GM12878 (cell line): ENCODE results near the gene DGKQ. TPM values are rescaled to one million over a fixed set of nuclear protein-coding genes. Genes with fewer than 3 reads are reported as not detected.

ENCODE experiments used
- ATAC-seq: fragments of 200-7000 bp; cut with Tn5 transposase; 3 replicates; pipeline ENCODE4 v1.9.1; 2020; ENCODE audit warnings: mild to moderate bottlenecking, moderate library complexity
- BruUV-seq: library from RNA; stranded (reverse); fragments of 400-500 nt; replicated peaks from 2 replicates; lab custom pipeline; 2021; lab: Mats Ljungman, UMichigan
- CTCF ChIA-PET: fragments of 300-600 bp; sonication (Branson Sonifier 250); formaldehyde crosslinking; extraction: SDS; loops from one replicate; lab custom pipeline; 2021; ENCODE audit warnings: inconsistent platforms; lab: Yijun Ruan, JAX
- POLR2A ChIA-PET: fragments of 350-600 bp; formaldehyde crosslinking; extraction: SDS; loops from one replicate; lab custom pipeline; 2021; ENCODE audit warnings: inconsistent platforms; lab: Charles Lee
- RAD21 ChIA-PET: fragments of 300-600 bp; sonication (Branson Sonifier 250); formaldehyde crosslinking; loops from one replicate; lab custom pipeline; 2023; ENCODE audit warnings: antibody characterized with exemption; ENCODE audit not compliant: unreplicated experiment; lab: Charles Lee
- SMC1A ChIA-PET: fragments of 300-600 bp; sonication (Branson Sonifier 250); formaldehyde crosslinking; loops from one replicate; lab custom pipeline; 2023; ENCODE audit not compliant: unreplicated experiment, uncharacterized antibody; lab: Charles Lee
- DNase-seq: peaks from one replicate; pipeline ENCODE4 v3.0.0-alpha.2; 2011; ENCODE audit warnings: low read depth, low spot score
- FAIRE-seq: peaks from 3 replicates; lab custom pipeline; 2011; peaks lifted over from hg19 to GRCh38; lab: Jason Lieb, UNC
- H2AFZ ChIP-seq: 2 replicates; pipeline ENCODE4 v1.6.0; 2011; ENCODE audit warnings: low read depth, low read length, control low read depth; ENCODE audit not compliant: control insufficient read depth
- H3K27ac ChIP-seq: 2 replicates; pipeline ENCODE4 v1.5.1; 2011; ENCODE audit warnings: control low read depth; ENCODE audit not compliant: control insufficient read depth, insufficient read depth
- H3K27me3 ChIP-seq, 2 experiments: replicated peaks in 1 of 2; 2 replicates each; pipeline versions ENCODE4 v1.6.0 to v1.6.1; 2011; ENCODE audit warnings: low read length in 1 of 2; ENCODE audit not compliant: control insufficient read depth in 2 of 2, insufficient read depth in 2 of 2
- H3K36me3 ChIP-seq, 2 experiments: 2 replicates each; pipeline ENCODE4 v1.5.1; 2011; ENCODE audit warnings: low read length in 1 of 2; ENCODE audit not compliant: control insufficient read depth in 2 of 2, insufficient read depth in 2 of 2
- H3K4me1 ChIP-seq: 2 replicates; pipeline ENCODE4 v1.6.1; 2011; ENCODE audit warnings: mild to moderate bottlenecking, low read length, moderate library complexity, mixed read lengths; ENCODE audit not compliant: control insufficient read depth, insufficient read depth
- H3K4me2 ChIP-seq: 2 replicates; pipeline ENCODE4 v1.6.0; 2011; ENCODE audit warnings: control low read depth; ENCODE audit not compliant: control insufficient read depth, insufficient read depth
- H3K4me3 ChIP-seq: fragments of 200-600 bp; sonication (generic); 2 replicates; pipeline ENCODE4 v1.5.1; 2016
- H3K79me2 ChIP-seq: 2 replicates; pipeline ENCODE4 v1.6.0; 2011; ENCODE audit warnings: low read length; ENCODE audit not compliant: control insufficient read depth, insufficient read depth
- H3K9ac ChIP-seq: 2 replicates; pipeline ENCODE4 v1.8.0; 2011; ENCODE audit warnings: low read length, control low read depth, mixed read lengths; ENCODE audit not compliant: control insufficient read depth, insufficient read depth
- H3K9me3 ChIP-seq: replicated peaks from 3 replicates; pipeline ENCODE4 v1.5.1; 2011; ENCODE audit warnings: mild to moderate bottlenecking, low read length; ENCODE audit not compliant: control insufficient read depth, insufficient read depth
- H4K20me1 ChIP-seq: 2 replicates; pipeline ENCODE4 v1.6.0; 2011; ENCODE audit not compliant: control insufficient read depth, insufficient read depth
- ATF2 ChIP-seq: IDR thresholded peaks from 2 replicates; pipeline ENCODE4 v1.6.1; 2012; ENCODE audit warnings: low read length, inconsistent platforms
- CBFB ChIP-seq: IDR thresholded peaks from 2 replicates; pipeline ENCODE4 v1.6.1; 2016; ENCODE audit warnings: antibody characterized with exemption, low read depth
- CBX5 ChIP-seq: sonication (generic); IDR thresholded peaks from 2 replicates; pipeline ENCODE4 v1.6.1; 2016; ENCODE audit warnings: low read depth, moderate library complexity, mild to moderate bottlenecking, inconsistent platforms
- CEBPB ChIP-seq, 2 experiments: fragments of 150-350 bp in 1 of 2; IDR thresholded peaks; 2 replicates each; pipeline ENCODE4 v1.6.1; 2012 to 2014; ENCODE audit warnings: low read depth in 2 of 2, low read length in 2 of 2, borderline replicate concordance in 1 of 2, inconsistent platforms in 1 of 2
- E2F8 ChIP-seq: fragments of 450-650 bp; IDR thresholded peaks from 2 replicates; pipeline ENCODE4 v1.6.1; 2018; ENCODE audit warnings: mild to moderate bottlenecking, low read depth, moderate library complexity; ENCODE audit not compliant: partially characterized antibody
- IKZF2 ChIP-seq, 2 experiments: fragments of 450-650 bp; IDR thresholded peaks; 2 replicates each; pipeline ENCODE4 v1.6.1; 2017; ENCODE audit warnings: mild to moderate bottlenecking in 2 of 2, moderate library complexity in 2 of 2
- JUND ChIP-seq: IDR thresholded peaks from 2 replicates; pipeline ENCODE4 v1.6.1; 2012; ENCODE audit warnings: low read depth, mild to moderate bottlenecking, low read length, improper control_type of control experiment, moderate library complexity
- MTA2 ChIP-seq: fragments of 450-650 bp; IDR thresholded peaks from 2 replicates; pipeline ENCODE4 v1.6.1; 2016; ENCODE audit warnings: low read depth, mild to moderate bottlenecking, moderate library complexity
- NBN ChIP-seq: fragments of 450-650 bp; IDR thresholded peaks from 2 replicates; pipeline ENCODE4 v1.6.1; 2016
- NFXL1 ChIP-seq: fragments of 450-650 bp; IDR thresholded peaks from 2 replicates; pipeline ENCODE4 v1.6.1; 2017; ENCODE audit warnings: antibody characterized with exemption, mild to moderate bottlenecking, borderline replicate concordance
- NR2C2 ChIP-seq: IDR thresholded peaks from 2 replicates; pipeline ENCODE4 v1.6.1; 2011; ENCODE audit warnings: borderline replicate concordance, low read depth; ENCODE audit not compliant: control insufficient read depth, insufficient read length
- POLR2AphosphoS2 ChIP-seq: IDR thresholded peaks from 2 replicates; pipeline ENCODE4 v1.6.1; 2011; ENCODE audit warnings: low read depth, mild to moderate bottlenecking, low read length, improper control_type of control experiment, moderate library complexity
- RAD21 ChIP-seq: IDR thresholded peaks from 2 replicates; pipeline ENCODE4 v1.6.1; 2011; ENCODE audit warnings: mild to moderate bottlenecking, low read depth, low read length, moderate library complexity; ENCODE audit not compliant: insufficient read depth
- SRF ChIP-seq, 2 experiments: IDR thresholded peaks; 2 replicates each; pipeline ENCODE4 v1.6.1; 2011; ENCODE audit warnings: low read depth in 2 of 2, low read length in 2 of 2, mild to moderate bottlenecking in 1 of 2, moderate library complexity in 1 of 2
- TAF1 ChIP-seq: IDR thresholded peaks from 2 replicates; pipeline ENCODE4 v1.6.1; 2011; ENCODE audit warnings: mild to moderate bottlenecking, low read depth, low read length, borderline replicate concordance
- TCF12 ChIP-seq: IDR thresholded peaks from 2 replicates; pipeline ENCODE4 v1.6.1; 2011; ENCODE audit warnings: low read depth, mild to moderate bottlenecking, low read length
- TCF7 ChIP-seq: IDR thresholded peaks from 2 replicates; pipeline ENCODE4 v1.6.1; 2014; ENCODE audit warnings: antibody characterized with exemption, borderline replicate concordance
- WGBS: methylation state at CpG from one replicate; pipeline ENCODE4 v1.1.6; 2016; ENCODE audit warnings: low lambda C conversion rate; ENCODE audit not compliant: insufficient replicate concordance, insufficient coverage; ENCODE audit errors: missing lambda C conversion rate; 5-methylcytosine and 5-hydroxymethylcytosine counted together
- in situ Hi-C: fragments of 300-500 bp; cut with MboI; formaldehyde crosslinking; loops from 9 replicates; pipeline ENCODE4 v1.14.3; 2018; ENCODE audit warnings: mixed read lengths
- intact Hi-C: fragments of 100-400 bp; cut with micrococcal nuclease; formaldehyde crosslinking; loops from one replicate; pipeline ENCODE4 v1.14.2; 2022; ENCODE audit not compliant: unreplicated experiment
- polyA plus RNA-seq, 11 experiments: library from polyadenylated mRNA; depleted of rRNA in 4 of 11; unstranded in 6 of 11; stranded (reverse) in 5 of 11; fragments of >200 nt; fragmentation: Nextera tagmentation in 4 of 11; fragmentation: Illumina TruSeq in 1 of 11; extraction: Ambion mirVana in 4 of 11; extraction: Trizol in 1 of 11; gene quantifications; 1 replicate in 1 of 11; 2 replicates in 10 of 11; pipeline versions ENCODE4 v1.2.1 to v1.2.3, GENCODE V29; 2011 to 2016; ENCODE audit warnings: inconsistent platforms in 2 of 11, missing spikeins in 2 of 11, low read depth in 1 of 11
- total RNA-seq, 4 experiments: library from RNA; depleted of rRNA in 3 of 4; stranded (reverse); fragments of >200 nt in 3 of 4; fragmentation: Illumina TruSeq in 1 of 4; extraction: Trizol in 1 of 4; gene quantifications; 2 replicates each; pipeline versions ENCODE4 v1.2.1 to v1.2.3, GENCODE V29; 2013 to 2021

DGKQ gene
- total and polyA plus RNA-seq, 10 of the 15 experiments (the other 5 are each of a cell fraction or from before 2014, with no cell fraction given), result 0.11 to 10.5 (median 1.4) TPM

DNA sequence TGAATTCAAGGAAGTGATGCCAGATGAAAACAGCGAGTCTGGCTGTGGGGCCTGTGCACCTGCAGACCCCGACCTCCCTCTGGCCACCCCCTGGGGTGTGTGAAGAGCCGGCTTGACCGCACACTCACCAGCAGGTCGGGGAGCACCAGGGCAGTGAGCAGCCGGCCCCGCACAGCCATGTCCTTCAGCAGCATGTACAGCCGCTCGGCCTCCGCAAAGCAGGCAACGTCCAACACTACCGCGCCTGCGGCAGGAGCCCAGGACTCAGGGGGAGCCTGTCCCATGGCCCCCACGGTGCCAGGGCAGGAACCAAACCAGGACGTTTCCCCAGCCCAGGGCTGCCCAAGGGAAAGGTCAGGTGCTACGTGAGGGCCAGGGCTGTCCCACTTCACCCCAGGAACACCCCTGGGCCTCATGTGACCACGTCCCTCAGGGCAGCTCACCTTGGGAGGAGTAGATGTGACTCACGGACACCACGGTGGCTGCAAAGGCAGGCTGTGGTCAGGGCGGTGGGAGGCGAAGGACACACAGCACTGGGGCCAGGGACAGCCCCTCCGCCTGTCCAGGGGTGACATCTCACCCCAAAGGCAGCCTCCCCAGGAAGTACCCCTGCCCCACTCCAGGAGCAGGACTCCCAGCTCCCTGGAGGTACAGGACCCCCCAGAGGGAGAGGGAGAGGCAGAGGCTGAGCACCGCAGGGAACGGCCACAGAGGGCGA lies 8.2 kb downstream of the DGKQ start (continued):
- TF ChIP-seq NR2C2 (no peak), NFXL1 (no peak)

- FAIRE-seq (no peak), DNase-seq (no peak), ATAC-seq (no peak)
- Histone ChIP-seq H3K4me1 (no peaks in the 10 kb centered on the region), H3K4me2 (no peak overlapping the region), H4K20me1 (no peaks in the 10 kb centered on the region), H3K27me3 (no peaks in the 10 kb centered on the region), H3K9ac (no peak overlapping the region), H3K9me3 (no peaks in the 10 kb centered on the region), H3K27ac (no peak overlapping the region), H3K4me3 (no peak overlapping the region), H3K79me2 (no peaks in the 10 kb centered on the region), H3K36me3 (no peaks in the 10 kb centered on the region), H2AFZ (no peak overlapping the region)
- TF ChIP-seq TCF7, result no peak
- no peak for TF ChIP-seq IKZF2 (IDR thresholded peaks at IDR 0.05)
- no peak for TF ChIP-seq ATF2
- no peak for TF ChIP-seq CEBPB (IDR thresholded peaks at IDR 0.05; ENCODE audit: borderline replicate concordance in 1 of 2, low read depth in 2 of 2, low read length in 2 of 2)
- no peak for TF ChIP-seq SRF (IDR thresholded peaks at IDR 0.05; ENCODE audit: low read depth in 2 of 2, low read length in 2 of 2)
- no peak for TF ChIP-seq NBN
- no peak for TF ChIP-seq TAF1
- no peak for TF ChIP-seq E2F8
- no peak for TF ChIP-seq CBX5
- TF ChIP-seq TCF12, result no peak
- no peak for TF ChIP-seq MTA2
- no peak for TF ChIP-seq RAD21
- TF ChIP-seq POLR2AphosphoS2, result no peak
- no peak for TF ChIP-seq JUND
- TF ChIP-seq CBFB, result no peak
- in situ Hi-C loops (no loop called here), intact Hi-C loops (no loop called here)
- WGBS, result 69% methylated on average over 22 of the region's 23 CpGs
- ChIA-PET POLR2A (no interaction called here), SMC1A (interaction anchor here (0.6 kb wide), 1 partner anchor 238 kb away, joined by 3 read pairs; no protein-coding TSS in a partner anchor), RAD21 (no interaction called here), CTCF (no interaction called here)
- no TSS peak for BruUV-seq
Observed at GRCh38 chr4:964346-965025, 8.9 kb downstream of the DGKQ start.
